Heart left ventricle (tissue), 13 donors: Measurements from ENCODE around the gene ZNF770.
"Not testable (repeated sequence)": the region's sequence is repeated elsewhere in the genome, so short reads cannot be mapped to it uniquely, and the experiment has no call there.

Experiments
- CTCF ChIP-seq, 12 donors: fragments of 200-600 bp; sonication (generic) in 4 of 12; IDR thresholded peaks; one replicate each; pipeline versions ENCODE4 v1.5.0 to v1.8.0; 2018 to 2022; ENCODE audit warnings: antibody characterized with exemption in 12 of 12, mild to moderate bottlenecking in 5 of 12
- POLR2A ChIP-seq, 2 donors: fragments of 450-650 bp; IDR thresholded peaks; one replicate each; pipeline ENCODE4 v1.6.1; 2017; ENCODE audit warnings: antibody characterized with exemption in 2 of 2, mild to moderate bottlenecking in 2 of 2, moderate library complexity in 2 of 2
- donor health status: ischemic (EF 13 %, LVEDD 7.1; RV severe dilation, severe dysfunction).
- donor health status: DM: no; HTN: yes; CAD: no.
- donor health status: DM: no; HTN: no; CAD: no.
- donor health status: ischemic (EF 25% LVEDD 6.9; RV normal size, moderate dysfunction).
- donor health status: ischemic (EF 25% LVEDD 5.7; RV mildly dilated, moderate dysfunction).
- donor health status: ischemic (EF 35%, LVEDD 5.7; RV mildly dilated, moderate dysfunction).
- donor health status: nonischemic (EF 11% LVEDD 7.7; RV severe dilation, severe dysfunction).
- donor health status: DM: yes; HTN: yes; CAD: no.
- donor health status: PGD.
- donor health status: ischemic (EF 29% LVEDD 5.4; RV normal size, mild dysfunction).
- donor health status: nonischemic (EF 23%, LVEDD 6.1; RV moderate dilation, normal function).

GRCh38 chr15:34970098-34970643 lies 17.9 kb downstream of the ZNF770 start:
- peak in 1 of 12 donors; percentile 3 for TF ChIP-seq CTCF (IDR thresholded peaks at IDR 0.05)
- not testable (repeated sequence) for TF ChIP-seq POLR2A (IDR thresholded peaks at IDR 0.05)
